LNCaP clone FGC (cell line): ENCODE data around the gene OR7G1.

Experiments
- DNase-seq: peaks from one replicate; pipeline ENCODE4 v3.0.0-alpha.2; 2011; ENCODE audit warnings: low read depth
- H3K4me3 ChIP-seq: 2 replicates; pipeline ENCODE4 v1.5.1; 2011; ENCODE audit warnings: mild to moderate bottlenecking, low read depth, low read length, control low read depth
- TF ChIP-seq, protein P1 (sequence below): IDR thresholded peaks from 2 replicates; pipeline ENCODE4 v1.5.1; 2012; ENCODE audit warnings: mild to moderate bottlenecking; ENCODE audit not compliant: control insufficient read depth, insufficient read depth; ENCODE audit errors: extremely low read depth

The OR7G1 gene

DNA sequence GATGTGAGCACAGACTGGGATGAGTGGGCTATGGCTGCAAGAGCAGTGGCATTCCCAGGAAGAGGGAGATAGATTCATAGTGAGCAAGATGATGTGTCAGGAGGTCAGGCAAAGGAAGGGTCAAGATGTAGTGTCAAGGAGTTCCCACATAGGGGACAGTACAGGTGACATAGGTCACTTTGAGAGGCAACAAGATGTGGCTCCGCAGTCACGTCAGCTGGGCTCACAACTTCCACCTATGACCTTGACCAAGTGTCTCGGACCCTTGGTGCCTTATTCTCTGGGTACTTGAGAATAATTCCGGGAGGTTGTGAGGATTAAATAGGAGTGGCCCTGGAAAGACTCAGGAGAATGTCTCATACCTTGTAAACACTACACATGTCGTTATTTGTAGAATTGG lies 35.1 kb upstream of the OR7G1 start:
- H3K4me3 ChIP-seq = no peak overlapping the region
- TF ChIP-seq, protein P1, sequence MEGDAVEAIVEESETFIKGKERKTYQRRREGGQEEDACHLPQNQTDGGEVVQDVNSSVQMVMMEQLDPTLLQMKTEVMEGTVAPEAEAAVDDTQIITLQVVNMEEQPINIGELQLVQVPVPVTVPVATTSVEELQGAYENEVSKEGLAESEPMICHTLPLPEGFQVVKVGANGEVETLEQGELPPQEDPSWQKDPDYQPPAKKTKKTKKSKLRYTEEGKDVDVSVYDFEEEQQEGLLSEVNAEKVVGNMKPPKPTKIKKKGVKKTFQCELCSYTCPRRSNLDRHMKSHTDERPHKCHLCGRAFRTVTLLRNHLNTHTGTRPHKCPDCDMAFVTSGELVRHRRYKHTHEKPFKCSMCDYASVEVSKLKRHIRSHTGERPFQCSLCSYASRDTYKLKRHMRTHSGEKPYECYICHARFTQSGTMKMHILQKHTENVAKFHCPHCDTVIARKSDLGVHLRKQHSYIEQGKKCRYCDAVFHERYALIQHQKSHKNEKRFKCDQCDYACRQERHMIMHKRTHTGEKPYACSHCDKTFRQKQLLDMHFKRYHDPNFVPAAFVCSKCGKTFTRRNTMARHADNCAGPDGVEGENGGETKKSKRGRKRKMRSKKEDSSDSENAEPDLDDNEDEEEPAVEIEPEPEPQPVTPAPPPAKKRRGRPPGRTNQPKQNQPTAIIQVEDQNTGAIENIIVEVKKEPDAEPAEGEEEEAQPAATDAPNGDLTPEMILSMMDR = no peak
- no peak for DNase-seq

DNA sequence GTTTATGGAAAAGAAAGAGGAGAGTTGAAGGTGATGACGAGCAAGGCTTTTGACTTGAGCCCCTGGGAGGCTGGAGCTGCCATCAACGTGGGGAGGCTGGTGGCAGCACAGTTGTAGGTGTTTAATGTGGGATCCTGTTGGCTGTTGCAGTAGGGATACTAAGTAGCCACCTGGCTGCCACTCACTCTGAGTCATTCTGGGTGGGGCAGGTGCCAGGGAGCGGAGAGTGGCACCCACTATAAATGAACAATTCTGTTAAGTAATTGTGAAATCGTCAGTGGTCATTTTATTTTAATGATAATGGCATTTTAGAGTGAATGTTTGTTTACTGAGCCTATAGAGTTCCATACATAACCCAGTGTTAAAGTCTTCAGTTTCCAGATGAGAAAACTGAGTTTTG lies 34.4 kb upstream of the OR7G1 start:
- H3K4me3 ChIP-seq = no peak overlapping the region
- DNase-seq = no peak
- TF ChIP-seq, protein P1 = no peak

DNA sequence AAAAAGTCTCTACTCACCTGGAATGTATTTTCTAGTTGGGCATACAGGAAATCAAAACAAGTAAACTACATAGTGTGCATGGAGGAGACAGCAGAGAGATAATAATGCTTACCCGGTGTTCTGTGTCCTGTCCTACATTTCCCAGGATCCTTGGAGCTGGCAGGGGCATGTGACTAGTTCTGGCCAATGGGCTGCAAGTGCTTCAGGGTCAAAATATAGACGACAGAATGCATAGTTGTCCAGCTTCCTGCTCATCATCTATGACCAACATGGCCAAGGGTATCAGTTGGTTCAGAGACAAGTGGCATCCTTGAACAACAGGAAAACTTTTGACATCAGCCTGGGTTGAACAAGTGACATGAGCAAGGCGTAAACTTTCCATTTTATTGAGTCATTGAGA lies 33.1 kb upstream of the OR7G1 start:
- no peak overlapping the region for H3K4me3 ChIP-seq
- TF ChIP-seq, protein P1 = no peak
- DNase-seq = no peak

DNA sequence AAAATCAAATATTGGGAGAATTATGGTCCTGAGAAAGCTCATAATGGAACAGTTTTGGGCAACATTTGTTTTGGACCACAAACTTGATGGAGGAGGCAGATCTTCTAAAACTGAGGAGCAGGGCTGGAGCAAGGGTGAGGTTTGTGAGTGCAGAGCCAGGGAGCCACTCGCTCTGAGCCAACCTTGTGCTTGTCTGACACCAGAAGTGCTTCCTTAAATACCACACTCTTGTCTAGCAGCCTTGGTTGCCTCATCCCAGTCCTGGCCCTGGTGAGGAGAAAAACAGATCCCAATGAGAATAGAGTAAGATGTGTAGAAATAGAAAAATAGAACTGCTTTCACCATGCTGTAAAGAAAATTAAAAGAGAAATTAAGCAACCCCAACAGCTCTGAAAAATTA lies 31.3 kb upstream of the OR7G1 start:
- H3K4me3 ChIP-seq = no peak overlapping the region
- TF ChIP-seq, protein P1 = no peak
- DNase-seq = no peak

DNA sequence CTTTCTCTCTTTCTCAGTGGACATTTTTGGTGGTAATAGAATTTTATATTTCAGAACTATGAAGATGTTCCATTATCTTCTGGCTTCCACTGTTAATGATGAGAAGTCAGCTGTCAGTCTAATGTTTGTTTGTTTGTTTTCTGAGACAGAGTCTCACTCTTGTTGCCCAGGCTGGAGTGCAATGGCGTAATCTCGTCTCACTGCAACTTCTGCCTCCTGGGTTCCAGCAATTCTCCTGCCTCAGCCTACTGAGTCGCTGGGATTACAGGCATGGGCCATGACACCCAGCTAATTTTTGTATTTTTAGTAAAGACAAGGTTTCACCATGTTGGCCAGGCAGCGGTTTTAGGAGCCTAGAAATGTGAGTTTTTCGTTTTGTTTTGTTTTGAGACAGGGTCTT lies 29.4 kb upstream of the OR7G1 start:
- DNase-seq = no peak
- no peak overlapping the region for H3K4me3 ChIP-seq
- TF ChIP-seq, protein P1 = no peak

DNA sequence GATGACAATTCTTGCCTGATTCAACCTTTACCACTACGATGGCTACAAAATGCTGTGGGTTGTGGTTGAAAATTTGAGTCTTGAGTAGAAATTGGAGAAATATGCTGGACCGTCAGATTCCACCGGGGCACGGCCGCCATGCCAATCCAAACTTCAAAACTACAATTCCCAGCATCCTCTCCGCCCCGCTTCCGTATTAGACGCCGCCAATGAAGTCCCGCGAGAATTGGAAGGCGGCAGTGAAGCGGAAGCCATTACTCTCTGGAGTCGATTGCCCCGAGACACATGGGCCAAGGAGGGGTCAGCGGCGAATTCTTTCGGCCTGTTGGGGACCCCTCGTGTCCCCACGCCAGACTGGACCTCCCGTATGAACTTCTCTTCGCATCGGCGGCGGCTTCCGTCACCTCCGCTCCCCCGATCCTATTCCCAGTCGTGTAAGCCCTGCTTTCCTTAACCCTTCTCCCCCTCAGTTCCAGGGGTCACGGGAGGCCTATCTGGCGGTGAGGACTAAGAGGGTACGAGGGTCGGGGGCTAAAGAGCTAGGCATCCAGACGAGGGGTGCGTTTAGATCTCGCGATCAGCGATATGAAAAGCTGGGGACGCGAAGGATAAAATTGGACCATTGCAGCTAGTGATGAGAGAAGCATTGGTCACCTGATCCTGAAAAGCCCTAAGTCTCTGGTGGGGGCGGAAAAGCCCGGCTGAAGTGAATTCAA lies 24.8 kb upstream of the OR7G1 start, which contains the start of gene ZNF317:
Gene ZNF317, plus strand, starts transcription at position 239 of the 716 bp plus-strand sequence. CDS start 15,620 bp downstream, outside the sequence.
- peak within 1 kb of the TSS; percentile 88 for H3K4me3 ChIP-seq
- DNase-seq = peak; percentile 73
- TF ChIP-seq, protein P1 = no peak
